ENCODE measurements around the gene SLC44A1.

Gene SLC44A1

DNA sequence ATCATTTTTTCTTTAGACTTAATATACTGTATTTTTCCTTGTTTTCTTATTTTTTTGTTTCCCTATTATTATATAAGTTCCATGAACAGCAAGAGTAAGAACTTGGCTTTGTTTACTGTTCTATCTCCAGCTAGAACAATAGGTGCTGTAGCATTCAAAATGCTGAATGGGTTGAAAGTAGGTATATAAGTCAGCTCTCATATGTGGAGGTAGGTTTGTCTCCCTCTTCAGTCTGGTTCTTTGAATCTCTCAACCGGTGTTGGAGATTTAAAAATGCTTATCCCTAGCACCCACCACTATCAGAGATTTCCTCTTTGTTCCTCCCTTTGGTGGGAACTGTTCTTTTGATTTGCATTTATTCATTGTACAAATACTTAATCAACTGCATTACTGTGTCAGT is 115.9 kb downstream of the SLC44A1 start:
- Histone ChIP-seq H3K9me3 (ENCODE audit: control insufficient read depth in 5 of 5, low read length in 5 of 5) (no peaks in the 10 kb centered on the region), H3K4me1 (ENCODE audit: control insufficient read depth in 5 of 5, insufficient read depth in 5 of 5, low read length in 5 of 5) (no peaks in the 10 kb centered on the region), H3K9ac (ENCODE audit: low read length in 5 of 5) (no peak overlapping the region), H3K36me3 (ENCODE audit: control insufficient read depth in 5 of 5, insufficient read depth in 5 of 5, low read length in 5 of 5) (peaks cover 5 to 29% (median 9%) of the 10 kb centered on the region in 5 donors), H3K4me3 (ENCODE audit: low read depth in 1 of 5, low read length in 5 of 5) (no peak overlapping the region), H3K27ac (ENCODE audit: low read depth, low read length) (no peak overlapping the region), H3K27me3 (ENCODE audit: control insufficient read depth in 5 of 5, insufficient read depth in 4 of 5, low read length in 5 of 5) (no peaks in the 10 kb centered on the region)

GRCh38 chr9:105361873-105362272 is 117.4 kb downstream of the SLC44A1 start:
- Histone ChIP-seq H3K27ac (ENCODE audit: low read depth, low read length) (no peak overlapping the region), H3K27me3 (ENCODE audit: control insufficient read depth in 5 of 5, insufficient read depth in 4 of 5, low read length in 5 of 5) (no peaks in the 10 kb centered on the region), H3K4me1 (ENCODE audit: control insufficient read depth in 5 of 5, insufficient read depth in 5 of 5, low read length in 5 of 5) (no peaks in the 10 kb centered on the region), H3K9me3 (ENCODE audit: control insufficient read depth in 5 of 5, low read length in 5 of 5) (no peaks in the 10 kb centered on the region), H3K9ac (ENCODE audit: low read length in 5 of 5) (no peak overlapping the region), H3K36me3 (ENCODE audit: control insufficient read depth in 5 of 5, insufficient read depth in 5 of 5, low read length in 5 of 5) (peaks cover 9 to 29% (median 10%) of the 10 kb centered on the region in 5 donors), H3K4me3 (ENCODE audit: low read depth in 1 of 5, low read length in 5 of 5) (no peak overlapping the region)

- Histone ChIP-seq H3K36me3 (ENCODE audit: control insufficient read depth in 5 of 5, insufficient read depth in 5 of 5, low read length in 5 of 5) (peaks cover 9 to 30% (median 13%) of the 10 kb centered on the region in 5 donors), H3K27ac (ENCODE audit: low read depth, low read length) (no peak overlapping the region), H3K27me3 (ENCODE audit: control insufficient read depth in 5 of 5, insufficient read depth in 4 of 5, low read length in 5 of 5) (no peaks in the 10 kb centered on the region), H3K4me3 (ENCODE audit: low read depth in 1 of 5, low read length in 5 of 5) (no peak overlapping the region), H3K9me3 (ENCODE audit: control insufficient read depth in 5 of 5, low read length in 5 of 5) (no peaks in the 10 kb centered on the region), H3K4me1 (ENCODE audit: control insufficient read depth in 5 of 5, insufficient read depth in 5 of 5, low read length in 5 of 5) (no peaks in the 10 kb centered on the region), H3K9ac (ENCODE audit: low read length in 5 of 5) (no peak overlapping the region)
Measured at GRCh38 chr9:105362470-105362869, 118.0 kb downstream of the SLC44A1 start.

DNA sequence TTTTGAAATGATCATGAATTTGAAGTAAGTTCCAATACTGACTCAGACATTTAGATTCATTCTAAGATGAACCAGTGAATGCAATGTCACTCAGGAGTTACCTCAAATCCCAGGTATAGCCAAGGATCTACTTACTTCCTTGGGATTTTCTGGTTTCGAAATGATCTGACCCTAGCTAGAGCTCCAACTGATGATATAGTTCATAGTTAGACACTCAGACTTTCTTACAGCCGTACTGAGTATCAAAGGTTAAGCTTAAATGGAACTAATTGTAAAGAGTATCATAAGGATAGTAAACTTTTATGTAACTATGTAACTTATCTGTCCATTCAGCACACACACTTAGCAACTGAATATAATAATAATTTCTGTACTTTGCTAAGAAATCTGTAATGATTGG is 119.4 kb downstream of the SLC44A1 start:
- no peaks in the 10 kb centered on the region for H3K9me3 ChIP-seq (ENCODE audit: control insufficient read depth in 5 of 5, low read length in 5 of 5)
- no peaks in the 10 kb centered on the region for H3K4me1 ChIP-seq (ENCODE audit: control insufficient read depth in 5 of 5, insufficient read depth in 5 of 5, low read length in 5 of 5)
- H3K4me3 ChIP-seq (ENCODE audit: low read depth in 1 of 5, low read length in 5 of 5): no peak overlapping the region
- H3K27ac ChIP-seq (ENCODE audit: low read depth, low read length): no peak overlapping the region
- no peaks in the 10 kb centered on the region for H3K27me3 ChIP-seq (ENCODE audit: control insufficient read depth in 5 of 5, insufficient read depth in 4 of 5, low read length in 5 of 5)
- H3K9ac ChIP-seq (ENCODE audit: low read length in 5 of 5): no peak overlapping the region
- peaks cover 9 to 32% (median 13%) of the 10 kb centered on the region in 5 donors for H3K36me3 ChIP-seq (ENCODE audit: control insufficient read depth in 5 of 5, insufficient read depth in 5 of 5, low read length in 5 of 5)

DNA sequence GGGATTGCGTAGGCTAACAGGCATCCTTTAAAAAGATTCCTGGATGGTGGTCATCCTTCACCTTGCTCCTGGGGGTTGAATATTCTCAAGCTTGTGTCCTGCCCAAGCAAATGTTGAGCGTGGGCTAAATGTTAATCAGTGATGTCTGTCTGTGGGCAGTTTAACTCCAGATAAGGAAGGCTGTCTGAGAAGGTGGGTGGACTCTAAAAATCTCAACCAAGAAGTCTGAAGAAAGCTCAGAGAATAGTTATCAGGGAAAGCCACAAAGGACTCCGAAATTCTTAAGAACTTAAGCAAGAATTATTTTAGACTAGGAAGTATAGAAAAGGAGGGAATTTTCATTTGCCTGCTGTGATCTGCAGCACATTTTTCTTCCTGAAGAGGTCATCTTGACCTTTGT is 125.5 kb downstream of the SLC44A1 start:
- no peak overlapping the region for H3K9ac ChIP-seq (ENCODE audit: low read length in 5 of 5)
- no peak overlapping the region for H3K4me3 ChIP-seq (ENCODE audit: low read depth in 1 of 5, low read length in 5 of 5)
- no peaks in the 10 kb centered on the region for H3K27me3 ChIP-seq (ENCODE audit: control insufficient read depth in 5 of 5, insufficient read depth in 4 of 5, low read length in 5 of 5)
- H3K36me3 ChIP-seq (ENCODE audit: control insufficient read depth in 5 of 5, insufficient read depth in 5 of 5, low read length in 5 of 5): peaks cover 2 to 12% (median 8%) of the 10 kb centered on the region in 5 donors
- H3K27ac ChIP-seq (ENCODE audit: low read depth, low read length): no peak overlapping the region
- no peaks in the 10 kb centered on the region for H3K4me1 ChIP-seq (ENCODE audit: control insufficient read depth in 5 of 5, insufficient read depth in 5 of 5, low read length in 5 of 5)
- H3K9me3 ChIP-seq (ENCODE audit: control insufficient read depth in 5 of 5, low read length in 5 of 5): no peaks in the 10 kb centered on the region

DNA sequence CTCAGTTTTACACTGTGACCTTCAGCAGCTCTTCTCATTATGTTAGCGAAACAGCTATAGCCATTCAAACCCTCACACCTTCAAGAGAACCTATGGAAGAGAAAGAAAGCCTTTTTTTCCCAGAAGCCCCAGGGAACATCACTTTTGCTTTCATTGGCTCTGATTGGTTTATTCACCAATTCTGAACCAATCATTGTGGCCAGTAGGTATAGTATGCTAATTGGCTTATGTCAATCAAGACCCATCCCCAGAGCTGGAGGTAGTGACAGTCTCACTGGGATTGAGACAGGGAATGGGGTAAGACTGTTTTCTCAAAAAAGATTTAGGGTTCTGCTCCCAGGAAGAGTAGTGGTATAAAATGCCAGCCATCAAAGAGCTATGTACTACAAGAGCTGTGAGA is 129.3 kb downstream of the SLC44A1 start:
- H3K9me3 ChIP-seq (ENCODE audit: control insufficient read depth in 5 of 5, low read length in 5 of 5): no peaks in the 10 kb centered on the region
- peaks cover 3 to 15% (median 5%) of the 10 kb centered on the region in 5 donors for H3K36me3 ChIP-seq (ENCODE audit: control insufficient read depth in 5 of 5, insufficient read depth in 5 of 5, low read length in 5 of 5)
- H3K27me3 ChIP-seq (ENCODE audit: control insufficient read depth in 5 of 5, insufficient read depth in 4 of 5, low read length in 5 of 5): no peaks in the 10 kb centered on the region
- H3K4me1 ChIP-seq (ENCODE audit: control insufficient read depth in 5 of 5, insufficient read depth in 5 of 5, low read length in 5 of 5): no peaks in the 10 kb centered on the region
- H3K9ac ChIP-seq (ENCODE audit: low read length in 5 of 5): no peak overlapping the region
- H3K4me3 ChIP-seq (ENCODE audit: low read depth in 1 of 5, low read length in 5 of 5): no peak overlapping the region
- H3K27ac ChIP-seq (ENCODE audit: low read depth, low read length): no peak overlapping the region

GRCh38 chr9:105375323-105375722 is 130.9 kb downstream of the SLC44A1 start:
- H3K27ac ChIP-seq (ENCODE audit: low read depth, low read length): no peak overlapping the region
- H3K4me1 ChIP-seq (ENCODE audit: control insufficient read depth in 5 of 5, insufficient read depth in 5 of 5, low read length in 5 of 5): no peaks in the 10 kb centered on the region
- H3K9ac ChIP-seq (ENCODE audit: low read length in 5 of 5): no peak overlapping the region
- no peaks in the 10 kb centered on the region for H3K27me3 ChIP-seq (ENCODE audit: control insufficient read depth in 5 of 5, insufficient read depth in 4 of 5, low read length in 5 of 5)
- no peaks in the 10 kb centered on the region for H3K9me3 ChIP-seq (ENCODE audit: control insufficient read depth in 5 of 5, low read length in 5 of 5)
- H3K4me3 ChIP-seq (ENCODE audit: low read depth in 1 of 5, low read length in 5 of 5): no peak overlapping the region
- peaks cover 3 to 15% (median 6%) of the 10 kb centered on the region in 5 donors for H3K36me3 ChIP-seq (ENCODE audit: control insufficient read depth in 5 of 5, insufficient read depth in 5 of 5, low read length in 5 of 5)

DNA sequence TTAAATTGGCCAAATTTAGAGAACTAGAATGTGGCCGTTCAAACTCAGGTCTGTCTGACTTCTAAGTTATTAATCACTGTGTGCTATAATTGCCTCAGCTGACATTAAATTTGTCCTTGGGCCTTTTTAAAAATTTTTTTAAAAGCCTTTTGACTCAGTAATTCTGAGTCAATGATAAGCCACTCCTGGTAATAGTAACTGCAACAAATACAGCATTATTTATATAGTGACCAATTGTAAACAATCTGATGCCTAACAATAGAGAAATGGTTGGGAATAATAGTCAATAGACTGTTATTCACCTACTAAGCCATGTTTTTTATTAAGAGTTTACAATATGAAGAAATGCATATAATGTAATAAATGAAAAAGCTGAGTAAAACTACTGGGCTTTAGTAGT is 132.4 kb downstream of the SLC44A1 start:
- Histone ChIP-seq H3K9ac (ENCODE audit: low read length in 5 of 5) (no peak overlapping the region), H3K4me3 (ENCODE audit: low read depth in 1 of 5, low read length in 5 of 5) (no peak overlapping the region), H3K4me1 (ENCODE audit: control insufficient read depth in 5 of 5, insufficient read depth in 5 of 5, low read length in 5 of 5) (no peaks in the 10 kb centered on the region), H3K27ac (ENCODE audit: low read depth, low read length) (no peak overlapping the region), H3K36me3 (ENCODE audit: control insufficient read depth in 5 of 5, insufficient read depth in 5 of 5, low read length in 5 of 5) (peaks cover 3 to 12% (median 6%) of the 10 kb centered on the region in 5 donors), H3K27me3 (ENCODE audit: control insufficient read depth in 5 of 5, insufficient read depth in 4 of 5, low read length in 5 of 5) (no peaks in the 10 kb centered on the region), H3K9me3 (ENCODE audit: control insufficient read depth in 5 of 5, low read length in 5 of 5) (no peaks in the 10 kb centered on the region)

GRCh38 chr9:105385381-105385985 is 141.0 kb downstream of the SLC44A1 start:
- H3K9ac ChIP-seq (ENCODE audit: low read length in 5 of 5): peak overlapping the region in 1 of 5 donors; percentile 42
- peaks cover 0 to 7% (median 0%) of the 10 kb centered on the region in 5 donors for H3K4me1 ChIP-seq (ENCODE audit: control insufficient read depth in 5 of 5, insufficient read depth in 5 of 5, low read length in 5 of 5)
- peaks cover 0 to 4% (median 2%) of the 10 kb centered on the region in 5 donors for H3K36me3 ChIP-seq (ENCODE audit: control insufficient read depth in 5 of 5, insufficient read depth in 5 of 5, low read length in 5 of 5)
- H3K27ac ChIP-seq (ENCODE audit: low read depth, low read length): no peak overlapping the region
- H3K4me3 ChIP-seq (ENCODE audit: low read depth in 1 of 5, low read length in 5 of 5): peak overlapping the region; percentile 44 to 76 (median 67)
- H3K9me3 ChIP-seq (ENCODE audit: control insufficient read depth in 5 of 5, low read length in 5 of 5): no peaks in the 10 kb centered on the region
- no peaks in the 10 kb centered on the region for H3K27me3 ChIP-seq (ENCODE audit: control insufficient read depth in 5 of 5, insufficient read depth in 4 of 5, low read length in 5 of 5)

DNA sequence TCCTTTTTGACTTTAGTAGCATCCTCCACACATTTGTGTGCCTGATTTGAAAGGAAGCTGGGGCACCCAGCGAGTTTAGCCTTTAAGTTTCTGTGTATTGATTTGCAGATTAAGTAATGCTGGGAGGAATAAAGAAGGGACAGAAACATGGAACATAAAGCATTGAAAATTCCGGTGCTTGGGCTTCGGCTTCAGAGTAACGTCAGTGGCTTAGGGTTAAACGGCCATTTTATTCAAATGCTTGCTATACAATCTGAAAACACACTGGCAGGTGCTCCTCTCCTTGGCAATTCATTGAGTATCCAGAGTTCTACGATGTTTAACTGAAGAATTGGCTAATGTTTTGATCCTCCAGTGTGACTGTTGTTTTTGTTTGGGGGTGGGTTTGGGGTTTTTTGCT is 145.3 kb downstream of the SLC44A1 start:
- Histone ChIP-seq H3K4me3 (ENCODE audit: low read depth in 1 of 5, low read length in 5 of 5) (no peak overlapping the region), H3K27me3 (ENCODE audit: control insufficient read depth in 5 of 5, insufficient read depth in 4 of 5, low read length in 5 of 5) (no peaks in the 10 kb centered on the region), H3K9ac (ENCODE audit: low read length in 5 of 5) (no peak overlapping the region)

More for the DNA sequence above, 145.3 kb downstream of the SLC44A1 start:
- Histone ChIP-seq H3K27ac (ENCODE audit: low read depth, low read length) (no peak overlapping the region), H3K36me3 (ENCODE audit: control insufficient read depth in 5 of 5, insufficient read depth in 5 of 5, low read length in 5 of 5) (peaks cover 0 to 4% (median 0%) of the 10 kb centered on the region in 5 donors), H3K4me1 (ENCODE audit: control insufficient read depth in 5 of 5, insufficient read depth in 5 of 5, low read length in 5 of 5) (peaks cover 0 to 6% (median 0%) of the 10 kb centered on the region in 5 donors), H3K9me3 (ENCODE audit: control insufficient read depth in 5 of 5, low read length in 5 of 5) (no peaks in the 10 kb centered on the region)

All from subcutaneous abdominal adipose tissue (tissue), 5 donors.